HG02610 (cell line): ENCODE data around the gene GEN1.

Source experiments
- ATAC-seq: cut with Tn5 transposase; IDR thresholded peaks from one replicate; pipeline ENCODE4 v1.9.1; 2021; ENCODE audit warnings: mild to moderate bottlenecking, moderate library complexity; ENCODE audit not compliant: unreplicated experiment

GEN1 gene

GRCh38 chr2:17752246-17752645 is 1.7 kb upstream of the GEN1 start:
- ATAC-seq: peak; percentile 13

GRCh38 chr2:17752892-17753802 is 791 bp upstream of the GEN1 start:
- ATAC-seq: peak; percentile 40

- ATAC-seq: no peak
Observed at GRCh38 chr2:17754773-17755425, 961 bp downstream of the GEN1 start.

GRCh38 chr2:17756668-17757067 is 2.7 kb downstream of the GEN1 start:
- no peak for ATAC-seq

GRCh38 chr2:17757321-17757720 is 3.4 kb downstream of the GEN1 start:
- ATAC-seq: no peak

- no peak for ATAC-seq
Observed at GRCh38 chr2:17758118-17758517, 4.2 kb downstream of the GEN1 start.

- ATAC-seq: no peak
Observed at GRCh38 chr2:17759805-17760204, 5.9 kb downstream of the GEN1 start.

- no peak for ATAC-seq
Observed at GRCh38 chr2:17762451-17762850, 8.5 kb downstream of the GEN1 start.

- no peak for ATAC-seq
Observed at GRCh38 chr2:17763641-17764333, 9.8 kb downstream of the GEN1 start.

GRCh38 chr2:17765398-17765797 is 11.5 kb downstream of the GEN1 start:
- no peak for ATAC-seq

GRCh38 chr2:17768894-17769293 is 15.0 kb downstream of the GEN1 start:
- no peak for ATAC-seq

- ATAC-seq: no peak
Observed at GRCh38 chr2:17771956-17772355, 18.0 kb downstream of the GEN1 start.

GRCh38 chr2:17772532-17772931 is 18.6 kb downstream of the GEN1 start:
- ATAC-seq: no peak

- no peak for ATAC-seq
Observed at GRCh38 chr2:17780546-17780945, 26.6 kb downstream of the GEN1 start.

GRCh38 chr2:17781482-17781881 is 27.5 kb downstream of the GEN1 start:
- no peak for ATAC-seq

- ATAC-seq: no peak
Observed at GRCh38 chr2:17786727-17787126, 32.8 kb downstream of the GEN1 start.

- no peak for ATAC-seq
Observed at GRCh38 chr2:17788773-17789172, 34.8 kb downstream of the GEN1 start.

GRCh38 chr2:17790536-17790935 is 36.6 kb downstream of the GEN1 start:
- peak; percentile 40 for ATAC-seq

- no peak for ATAC-seq
Observed at GRCh38 chr2:17791121-17791816, 37.3 kb downstream of the GEN1 start.

- ATAC-seq: no peak
Observed at GRCh38 chr2:17791817-17792130, 37.8 kb downstream of the GEN1 start.

GRCh38 chr2:17792515-17792914 is 38.6 kb downstream of the GEN1 start:
- ATAC-seq: peak; percentile 37
